Stomach (tissue), 4 donors: Measurements from ENCODE around the gene GPRIN2.

Experiments used
- EP300 ChIP-seq: sonication (generic); formaldehyde crosslinking; IDR thresholded peaks from one replicate; pipeline ENCODE4 v1.6.1; 2017; ENCODE audit warnings: antibody characterized with exemption
- POLR2A ChIP-seq, 4 donors: fragments of 450-650 bp; IDR thresholded peaks; one replicate each; pipeline ENCODE4 v1.6.1; 2016; ENCODE audit warnings: antibody characterized with exemption in 4 of 4, control low read depth in 2 of 4, mild to moderate bottlenecking in 1 of 4, moderate library complexity in 1 of 4
- TF ChIP-seq, protein P1 (sequence below), 7 experiments: fragments of 450-650 bp in 4 of 7; fragments of 200-600 bp in 3 of 7; sonication (generic) in 3 of 7; IDR thresholded peaks; one replicate each; pipeline ENCODE4 v1.5.1; 2016 to 2019; ENCODE audit warnings: antibody characterized with exemption in 7 of 7, control low read depth in 2 of 7, mild to moderate bottlenecking in 1 of 7

DNA sequence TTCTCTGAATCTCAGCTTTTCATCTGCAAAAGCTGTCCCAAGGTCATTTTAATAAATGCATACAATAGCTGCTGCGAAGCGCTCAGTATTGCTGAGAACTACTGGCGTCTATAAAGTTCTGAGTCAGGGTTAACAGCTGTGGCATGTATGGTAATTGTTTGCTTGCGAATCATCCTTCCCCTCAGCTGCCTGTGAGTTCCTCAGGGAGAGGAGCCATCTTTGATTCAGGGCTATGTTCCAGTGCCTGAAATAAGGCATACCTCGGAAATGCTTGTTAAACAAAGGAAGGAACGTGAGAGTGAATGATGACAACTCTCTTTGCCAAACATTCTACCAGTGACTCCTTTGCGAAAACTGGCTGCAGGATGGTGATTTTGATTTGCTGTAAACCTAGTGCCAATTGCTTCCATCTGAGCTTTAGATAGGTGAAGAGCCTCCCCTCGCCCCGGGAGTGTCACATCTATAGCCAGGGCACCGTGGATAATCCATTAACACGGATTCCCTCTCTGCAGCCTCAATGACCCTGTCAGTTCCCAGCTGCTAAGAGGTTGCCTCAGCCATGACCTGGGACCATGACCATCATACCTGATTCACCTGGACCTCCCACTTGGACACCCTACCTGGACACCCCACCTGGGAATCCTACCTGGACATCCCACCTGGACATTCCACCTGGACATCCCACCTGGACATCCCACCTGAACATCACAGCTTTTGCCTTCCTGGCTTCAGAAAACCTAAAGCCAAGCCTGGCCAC is 39.6 kb downstream of the GPRIN2 start:
- TF ChIP-seq EP300 (no peak), POLR2A (IDR thresholded peaks at IDR 0.05) (no peak)
- TF ChIP-seq, protein P1, sequence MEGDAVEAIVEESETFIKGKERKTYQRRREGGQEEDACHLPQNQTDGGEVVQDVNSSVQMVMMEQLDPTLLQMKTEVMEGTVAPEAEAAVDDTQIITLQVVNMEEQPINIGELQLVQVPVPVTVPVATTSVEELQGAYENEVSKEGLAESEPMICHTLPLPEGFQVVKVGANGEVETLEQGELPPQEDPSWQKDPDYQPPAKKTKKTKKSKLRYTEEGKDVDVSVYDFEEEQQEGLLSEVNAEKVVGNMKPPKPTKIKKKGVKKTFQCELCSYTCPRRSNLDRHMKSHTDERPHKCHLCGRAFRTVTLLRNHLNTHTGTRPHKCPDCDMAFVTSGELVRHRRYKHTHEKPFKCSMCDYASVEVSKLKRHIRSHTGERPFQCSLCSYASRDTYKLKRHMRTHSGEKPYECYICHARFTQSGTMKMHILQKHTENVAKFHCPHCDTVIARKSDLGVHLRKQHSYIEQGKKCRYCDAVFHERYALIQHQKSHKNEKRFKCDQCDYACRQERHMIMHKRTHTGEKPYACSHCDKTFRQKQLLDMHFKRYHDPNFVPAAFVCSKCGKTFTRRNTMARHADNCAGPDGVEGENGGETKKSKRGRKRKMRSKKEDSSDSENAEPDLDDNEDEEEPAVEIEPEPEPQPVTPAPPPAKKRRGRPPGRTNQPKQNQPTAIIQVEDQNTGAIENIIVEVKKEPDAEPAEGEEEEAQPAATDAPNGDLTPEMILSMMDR (IDR thresholded peaks at IDR 0.05): no peak
